HT-29 (cell line): ENCODE measurements around the gene PRAMEF12. TPM values are rescaled to one million over a fixed set of nuclear protein-coding genes. Genes with fewer than 3 reads are reported as not detected.
A peak's percentile ranks its signal among the peaks of the same experiment; 100 is the strongest.
"Not testable (repeated sequence)": the region's sequence is repeated elsewhere in the genome, so short reads cannot be mapped to it uniquely, and the experiment has no call there.

Experiments used
- DNase-seq: peaks from one replicate; pipeline ENCODE4 v3.0.0-alpha.2; 2015; ENCODE audit warnings: low spot score
- total RNA-seq: library from RNA; depleted of rRNA; stranded (reverse); fragments of >200 nt; shearing (Covaris generic); gene quantifications from 2 replicates; pipeline ENCODE4 v1.2.3, GENCODE V29; 2014; rRNA removed

PRAMEF12 gene
- not detected in 2 replicates for total RNA-seq

- DNase-seq = no peak
Measured at GRCh38 chr1:12773438-12773837, at the start of gene PRAMEF12. Gene PRAMEF12 (plus strand): TSS chr1:12773738. CDS start chr1:12774868, 1,130 bp downstream.

DNA sequence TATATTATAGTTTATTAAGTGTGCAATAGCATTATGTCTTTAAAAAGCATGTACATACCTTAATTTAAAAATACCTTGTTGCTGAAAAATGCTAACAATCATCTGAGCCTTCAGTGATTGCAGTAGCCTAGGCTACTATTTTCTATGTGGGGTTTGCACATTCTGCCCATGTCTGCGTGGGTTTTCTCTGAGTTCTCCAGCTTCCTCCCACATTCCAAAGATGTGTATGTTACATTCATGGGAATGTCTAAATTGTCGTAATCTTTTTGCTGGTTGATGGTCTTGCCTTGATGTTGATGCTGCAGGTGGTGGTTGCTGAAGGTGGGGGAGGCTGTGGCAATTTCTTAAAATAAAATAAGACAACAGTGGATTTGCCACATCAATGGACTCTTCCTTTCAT, 45.1 kb upstream of the PRAMEF12 start:
- DNase-seq = no peak

DNA sequence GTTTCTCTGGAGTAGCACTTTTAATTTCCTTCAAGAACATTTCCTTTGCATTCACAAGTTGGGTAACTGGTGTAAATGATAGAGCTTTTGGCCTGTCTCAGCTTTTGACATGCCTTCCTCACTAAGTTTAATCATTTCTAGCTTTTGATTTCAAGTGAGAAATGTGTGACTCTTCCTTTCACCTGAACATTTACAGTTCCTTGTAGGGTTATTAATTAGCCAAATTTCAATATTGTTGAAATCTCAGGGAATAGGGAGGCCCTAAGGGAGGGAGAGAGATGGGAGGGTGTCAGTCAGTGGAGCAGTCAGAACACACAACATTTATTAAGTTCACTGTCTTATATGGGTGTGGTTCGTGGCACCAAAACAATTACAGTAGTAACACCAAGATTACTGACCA, 43.4 kb upstream of the PRAMEF12 start:
- DNase-seq = no peak

DNA sequence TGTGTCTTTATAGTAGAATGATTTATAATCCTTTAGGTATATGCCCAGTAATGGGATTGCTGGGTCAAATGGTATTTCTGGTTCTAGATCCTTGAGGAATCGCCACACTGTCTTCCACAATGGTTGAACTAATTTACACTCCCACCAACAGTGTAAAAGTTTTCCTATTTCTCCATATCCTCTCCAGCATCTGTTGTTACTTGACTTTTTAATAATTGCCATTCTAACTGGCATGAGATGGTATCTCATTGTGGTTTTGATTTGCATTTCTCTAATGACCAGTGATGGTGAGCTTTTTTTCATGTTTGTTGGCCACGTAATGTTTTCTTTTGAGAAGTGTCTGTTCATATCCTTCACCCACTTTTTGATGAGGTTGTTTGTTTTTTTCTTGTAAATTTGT, 42.5 kb upstream of the PRAMEF12 start:
- DNase-seq = not testable (repeated sequence)

DNA sequence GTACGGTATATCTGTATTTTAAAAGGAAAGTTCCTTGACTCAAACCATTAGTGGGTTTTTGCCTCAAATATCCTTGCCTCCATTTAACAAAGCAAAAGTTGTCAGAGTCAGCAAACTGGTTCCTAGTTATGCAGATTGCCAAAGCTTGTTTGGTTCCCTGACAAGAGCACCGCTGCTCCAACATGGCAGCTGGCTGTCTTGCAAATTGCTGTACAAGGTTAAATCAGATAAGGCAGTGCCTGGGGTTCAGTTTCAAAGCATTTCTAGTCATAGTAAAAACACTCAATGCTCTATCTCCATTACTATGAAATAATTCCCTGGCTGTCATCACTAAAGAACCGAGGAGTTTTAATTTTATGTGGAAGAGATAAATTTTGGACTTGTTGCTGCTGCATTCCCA, 38.9 kb upstream of the PRAMEF12 start:
- DNase-seq = no peak

DNA sequence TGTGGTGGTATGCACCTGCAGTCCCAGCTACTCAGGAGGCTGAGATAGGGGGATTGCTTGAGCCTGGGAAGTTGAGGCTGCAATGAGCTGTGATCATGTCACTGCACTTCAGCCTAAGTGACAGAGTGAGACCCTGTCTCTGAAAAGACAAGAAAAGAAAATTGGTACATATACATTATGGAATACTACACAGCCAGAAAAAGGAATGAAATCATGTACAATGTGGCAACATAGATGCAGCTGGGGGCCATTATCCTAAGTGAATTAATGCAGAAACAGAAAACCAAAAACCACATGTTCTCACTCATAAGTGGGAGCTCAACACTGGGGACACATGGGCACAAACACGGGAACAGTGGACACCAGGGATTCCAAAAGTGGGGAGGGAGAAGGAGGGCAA, 34.6 kb upstream of the PRAMEF12 start:
- no peak for DNase-seq

DNA sequence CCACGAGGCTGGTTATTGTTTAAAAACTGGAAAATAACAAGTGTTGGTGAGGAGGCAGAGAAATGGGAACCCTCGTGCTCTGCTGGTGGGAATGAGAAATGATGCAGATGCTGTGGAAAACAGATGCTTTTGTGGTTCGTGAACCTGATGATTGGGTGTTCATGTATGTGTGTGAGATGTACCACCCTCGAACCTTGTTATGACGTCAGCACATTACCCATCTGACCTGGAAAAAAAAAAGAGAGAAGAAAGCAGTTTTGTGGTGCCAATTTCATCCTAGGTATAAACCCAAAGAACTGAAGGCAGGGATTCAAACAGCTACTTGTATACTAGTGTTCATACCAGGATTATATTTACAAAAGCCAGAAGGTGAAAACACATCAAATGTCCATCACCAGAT, 33.9 kb upstream of the PRAMEF12 start:
- no peak for DNase-seq

DNA sequence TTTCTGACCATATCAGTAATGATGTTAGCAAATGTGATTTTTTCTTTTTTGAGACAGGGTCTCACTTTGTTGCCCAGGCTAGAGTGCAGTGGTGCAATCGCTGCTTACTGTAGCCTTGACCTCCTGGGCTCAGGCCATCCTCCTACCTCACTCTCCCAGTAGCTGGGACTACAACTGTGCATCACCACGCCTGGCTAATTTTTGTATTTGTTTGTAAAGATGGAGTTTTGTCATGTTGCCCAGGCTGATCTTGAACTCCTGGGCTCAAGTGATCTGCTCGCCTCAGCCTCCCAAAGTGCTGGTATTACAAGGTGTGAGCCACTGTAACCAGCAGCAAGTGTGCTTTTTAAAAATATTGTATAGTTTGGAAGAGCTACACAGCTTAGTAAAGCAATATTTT, 31.6 kb upstream of the PRAMEF12 start:
- DNase-seq = no peak

DNA sequence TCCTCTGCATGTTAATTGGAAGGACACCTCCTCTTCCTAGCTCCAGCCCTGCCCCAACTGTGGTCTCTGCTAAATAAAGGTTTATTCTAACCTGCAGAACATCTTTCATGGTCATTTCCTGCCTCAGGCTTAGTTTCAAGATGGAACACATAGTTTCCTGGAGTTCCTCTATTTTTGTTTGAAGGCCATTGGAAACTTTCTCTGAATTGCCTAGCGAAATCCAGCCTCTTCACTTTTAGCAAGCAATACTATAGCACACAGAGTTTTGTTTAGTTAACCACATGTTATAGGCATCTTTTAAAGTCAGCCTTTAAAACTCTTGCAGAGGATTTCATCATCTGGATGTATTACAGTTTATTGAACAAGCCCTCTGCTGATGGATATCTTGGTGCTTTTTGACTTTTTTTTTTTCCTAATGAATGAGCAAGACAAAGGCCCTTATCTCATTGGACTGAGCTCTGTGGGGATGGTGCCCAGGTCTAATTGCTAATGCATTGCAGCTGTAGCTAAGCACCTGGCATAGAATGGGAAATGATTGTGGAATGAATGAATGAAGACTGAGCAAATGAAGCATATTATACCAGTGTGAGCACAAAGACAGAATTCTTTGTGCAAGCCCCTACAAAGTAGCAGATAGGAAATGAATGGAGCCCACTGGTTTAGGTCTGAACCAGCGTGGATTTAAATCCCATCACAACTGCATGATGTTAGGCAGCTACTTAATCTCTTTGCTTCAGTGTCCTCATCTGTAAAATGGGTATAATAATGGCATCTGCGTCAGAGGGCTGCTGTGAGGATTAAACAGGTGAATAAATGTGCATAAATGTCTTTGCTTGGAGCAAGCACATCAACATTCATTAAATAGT, 28.2 kb upstream of the PRAMEF12 start:
- no peak for DNase-seq

- DNase-seq = peak; percentile 8
Measured at GRCh38 chr1:12745992-12746323, 27.6 kb upstream of the PRAMEF12 start, which contains the start of gene CFAP107. Gene CFAP107 (plus strand): TSS chr1:12746200. CDS start chr1:12746431, 231 bp downstream.

DNA sequence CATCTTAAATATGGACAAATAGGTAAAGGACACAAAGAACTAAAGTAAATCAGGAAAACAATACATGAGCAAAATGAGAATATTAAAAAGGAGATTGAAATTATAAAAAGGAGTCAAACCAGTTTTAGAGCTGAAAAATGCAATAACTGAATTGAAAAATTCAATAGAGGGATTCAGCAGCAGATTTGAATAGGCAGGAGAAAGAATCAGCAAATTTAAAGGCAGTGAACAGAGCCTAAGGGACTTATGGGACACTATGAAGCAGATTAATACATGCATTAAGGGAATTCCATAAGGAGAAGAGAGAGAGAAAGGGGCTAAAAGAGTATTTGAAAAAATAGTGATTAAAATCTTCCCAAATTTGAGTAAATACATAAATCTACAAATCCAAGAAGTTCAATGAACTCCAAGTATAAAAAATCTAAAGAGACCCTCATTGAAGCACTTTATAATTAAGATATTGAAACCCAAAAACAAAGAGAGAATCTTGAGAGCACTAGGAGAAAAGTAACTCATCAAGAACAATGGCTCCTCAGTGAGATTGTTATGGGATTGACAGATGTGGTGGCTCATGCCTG, 24.7 kb upstream of the PRAMEF12 start:
- DNase-seq = no peak

- DNase-seq = no peak
Measured at GRCh38 chr1:12754738-12755137, 18.8 kb upstream of the PRAMEF12 start.

DNA sequence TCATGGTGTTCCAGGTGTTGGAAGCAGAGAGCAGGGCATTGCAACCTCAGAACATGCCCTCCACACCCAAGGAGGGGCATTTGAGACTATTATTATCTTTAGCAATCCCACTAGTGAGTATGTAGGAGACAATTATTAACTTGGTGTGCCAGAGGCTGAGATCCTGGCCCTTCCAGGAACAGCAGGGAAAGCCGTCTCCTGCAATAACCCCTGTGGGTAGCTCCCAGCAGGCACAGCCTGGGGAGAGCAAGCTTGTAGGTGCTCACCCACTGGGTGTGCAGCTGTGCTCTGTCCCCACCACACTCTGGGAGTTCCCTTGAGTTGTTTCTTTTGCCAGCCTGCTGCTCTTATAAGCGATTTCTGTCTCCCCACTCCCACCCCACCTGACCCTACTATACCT, 17.3 kb upstream of the PRAMEF12 start:
- no peak for DNase-seq

DNA sequence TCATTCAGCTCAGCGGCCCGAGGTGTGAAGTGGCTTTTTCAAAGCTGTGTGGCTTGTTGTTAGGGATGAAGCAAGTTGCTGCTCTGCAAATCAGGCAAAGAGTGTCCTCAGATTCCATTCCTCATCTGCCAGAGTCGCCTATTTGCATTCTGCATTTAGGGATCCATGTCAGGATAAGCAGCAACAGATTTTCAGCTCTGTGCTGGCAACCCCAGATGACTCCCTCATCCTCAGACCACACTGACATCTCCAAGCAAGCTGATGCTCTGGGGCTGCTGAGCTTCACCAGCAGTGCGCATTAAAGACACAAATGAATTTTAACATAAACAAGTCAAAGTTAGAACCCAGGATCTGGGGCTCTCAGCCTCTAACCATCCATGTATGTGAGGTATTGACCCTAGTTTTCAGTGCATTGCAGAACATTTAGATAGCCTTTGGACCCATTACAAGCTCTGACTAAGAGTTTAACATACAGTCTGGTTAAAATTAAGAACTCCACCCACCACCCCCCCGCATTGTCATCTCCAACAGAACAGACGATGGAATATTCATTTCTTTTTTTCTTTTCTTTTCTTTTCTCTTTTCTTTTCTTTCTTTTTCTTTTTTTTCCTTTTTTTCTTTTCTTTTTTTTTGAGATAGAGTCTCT, 16.6 kb upstream of the PRAMEF12 start:
- no peak for DNase-seq

DNA sequence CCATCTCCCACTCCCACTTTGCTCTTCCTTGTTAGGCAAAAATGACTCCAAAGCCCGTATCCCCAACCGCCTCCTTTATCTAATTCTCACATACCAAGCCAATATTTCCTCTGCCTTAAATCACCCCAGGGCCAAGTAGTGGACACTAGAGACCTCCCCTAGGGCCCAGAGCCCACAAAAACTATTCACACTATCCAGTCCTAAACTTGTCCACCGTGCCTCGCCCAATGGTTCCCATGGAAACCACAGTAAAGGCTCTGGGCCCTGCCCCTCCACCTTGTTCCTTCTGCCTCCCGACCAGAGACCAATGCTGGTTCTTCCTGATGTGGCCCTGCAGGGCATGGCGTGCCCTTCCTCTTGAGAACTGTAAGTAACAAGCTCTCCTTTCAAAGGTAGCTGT, 15.7 kb upstream of the PRAMEF12 start:
- no peak for DNase-seq

GRCh38 chr1:12760256-12760795, 13.2 kb upstream of the PRAMEF12 start:
- DNase-seq = peak; percentile 29

DNA sequence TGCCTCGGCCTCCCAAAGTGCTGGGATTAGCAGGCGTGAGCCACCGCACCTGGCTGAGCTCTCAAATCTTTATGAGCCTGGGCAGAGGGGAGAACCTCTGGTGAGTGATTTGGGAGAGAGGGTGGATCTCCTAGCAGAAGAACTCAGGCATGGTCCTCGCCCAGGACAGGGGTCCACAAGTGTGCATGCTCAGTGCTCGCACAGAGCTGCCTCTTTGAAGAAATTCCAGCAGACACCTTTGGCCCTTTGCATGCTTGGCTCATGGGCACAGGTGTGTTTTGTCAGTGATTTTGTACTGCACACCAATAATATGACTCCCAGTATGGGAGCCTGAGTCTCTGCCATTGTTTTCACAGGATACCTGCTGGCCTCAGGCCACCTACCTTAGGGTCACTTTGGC, 11.8 kb upstream of the PRAMEF12 start:
- no peak for DNase-seq

DNA sequence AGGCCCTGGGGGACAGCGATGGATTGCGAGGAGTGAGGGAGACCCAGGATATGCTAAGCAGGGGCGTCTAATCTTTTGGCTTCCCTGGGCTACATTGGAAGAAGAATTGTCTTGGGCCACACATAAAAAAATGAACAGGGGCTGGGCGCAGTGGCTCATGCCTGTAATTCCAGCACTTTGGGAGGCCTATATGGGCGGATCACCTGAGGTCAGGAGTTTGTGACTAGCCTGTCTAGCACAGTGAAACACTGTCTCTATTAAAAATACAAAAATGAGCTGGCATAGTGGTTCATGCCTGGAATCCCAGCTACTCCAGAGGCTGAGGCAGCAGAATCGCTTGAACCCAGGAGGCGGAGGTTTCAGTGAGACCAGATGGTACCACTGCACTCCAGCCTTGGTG, 10.8 kb upstream of the PRAMEF12 start:
- DNase-seq = no peak

GRCh38 chr1:12763479-12763878, 10.1 kb upstream of the PRAMEF12 start:
- DNase-seq = no peak

DNA sequence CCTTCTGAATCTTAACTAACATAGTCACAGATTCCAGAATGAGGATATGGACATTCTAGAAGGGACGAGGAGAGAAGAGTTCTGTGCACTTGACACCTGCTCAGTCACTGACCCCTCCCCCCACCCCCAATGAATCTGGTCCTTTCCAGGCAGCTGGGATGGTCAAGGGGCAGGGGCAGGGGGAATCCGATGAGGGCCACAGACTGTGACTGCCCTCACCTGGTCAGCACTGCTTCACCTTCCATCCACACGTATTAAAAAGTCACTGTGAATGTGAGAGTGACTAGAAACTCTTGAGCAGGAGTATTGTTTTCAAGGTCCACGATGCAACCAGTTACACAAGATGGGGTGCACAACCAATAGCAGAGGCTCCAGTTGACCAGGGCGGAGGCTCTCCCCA, 9.5 kb upstream of the PRAMEF12 start:
- DNase-seq = no peak

DNA sequence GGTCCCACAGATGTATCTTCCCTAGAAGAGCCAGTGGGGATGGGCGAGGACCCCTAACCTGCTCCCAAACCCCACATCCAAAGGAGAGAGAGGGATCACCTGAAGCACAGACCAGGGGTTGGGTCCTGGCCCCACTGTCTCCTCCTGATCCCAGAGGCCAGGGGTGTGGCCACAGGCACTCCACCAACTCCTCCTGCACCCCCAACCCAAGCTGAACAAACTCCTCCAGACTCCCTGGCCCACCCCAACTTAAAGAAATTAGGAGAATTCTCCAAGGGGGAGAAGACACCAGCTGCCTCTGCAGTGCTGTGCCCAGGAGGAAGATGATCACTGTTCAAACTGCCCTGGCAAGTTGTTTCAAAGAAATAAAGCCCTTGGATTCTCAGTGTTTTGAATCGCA, 4.5 kb upstream of the PRAMEF12 start:
- DNase-seq = no peak

GRCh38 chr1:12769976-12770505, 3.5 kb upstream of the PRAMEF12 start:
- DNase-seq = no peak
